Activated T-cell treated with anti-CD3 and anti-CD28 coated beads for 48 hours (primary cell): ENCODE data around the gene ZDHHC20.

Experiments
- DNase-seq: peaks from one replicate; pipeline ENCODE4 v3.0.0-alpha.2; 2020; ENCODE audit warnings: low read depth

Gene ZDHHC20

GRCh38 chr13:21361706-21362105, 97.4 kb downstream of the ZDHHC20 start:
- no peak for DNase-seq

DNA sequence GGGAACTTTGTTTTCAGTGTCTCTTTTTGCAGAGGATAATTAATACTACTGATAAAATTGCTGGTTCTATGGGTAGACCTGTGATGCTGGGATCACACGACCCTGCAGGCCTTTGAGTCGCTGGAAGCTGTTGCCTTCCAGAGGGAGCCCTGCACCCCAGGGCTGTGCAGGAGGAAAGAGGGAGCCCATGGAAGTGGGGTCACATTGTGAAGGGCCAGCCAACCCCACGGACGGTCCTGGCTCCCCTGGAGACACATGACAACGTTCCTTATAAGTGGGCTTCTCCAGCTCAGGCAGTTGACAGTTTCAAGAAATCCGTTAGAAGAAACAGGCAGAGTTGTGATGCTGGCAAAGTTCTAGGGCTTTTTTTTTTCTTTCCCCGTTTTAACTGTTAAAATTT, 98.0 kb downstream of the ZDHHC20 start:
- DNase-seq: no peak

DNA sequence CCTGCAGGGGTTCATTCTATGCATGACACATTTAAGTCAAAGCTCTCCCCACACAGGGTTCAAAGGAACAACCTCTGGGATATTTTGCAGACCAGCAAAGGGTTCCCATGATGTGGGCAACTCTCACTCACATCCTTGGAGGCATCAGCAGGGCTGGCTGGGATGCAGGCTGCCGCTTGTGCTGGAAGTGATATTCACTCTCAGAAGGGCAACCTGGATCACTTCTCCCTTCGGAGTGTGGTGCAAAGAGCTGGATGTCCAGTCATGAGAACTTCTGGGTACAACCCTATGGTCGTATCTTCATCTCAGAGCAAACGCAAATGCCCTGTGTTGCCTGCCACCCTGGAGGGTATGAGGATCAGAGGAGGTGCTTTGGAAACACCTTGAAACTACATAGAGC, 98.6 kb downstream of the ZDHHC20 start:
- no peak for DNase-seq

DNA sequence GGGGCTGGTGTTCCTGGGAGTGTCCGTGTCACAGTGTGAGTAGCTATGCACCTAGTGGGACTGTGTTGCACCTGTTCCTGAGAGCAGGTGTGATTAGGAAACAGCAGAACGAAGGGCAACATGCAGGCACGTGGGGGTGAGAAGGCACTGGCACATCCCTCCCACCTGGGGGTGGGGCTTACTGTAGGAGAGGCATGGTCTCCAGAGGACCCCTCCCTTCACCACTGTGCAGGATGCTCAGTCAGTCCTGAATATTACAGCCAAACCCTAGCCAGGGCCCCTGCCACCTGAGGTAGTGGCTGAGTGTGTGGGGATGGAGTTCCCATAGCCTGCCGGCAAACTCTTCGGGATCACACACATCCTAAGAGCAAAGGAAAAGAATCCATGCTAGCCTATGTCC, 99.2 kb downstream of the ZDHHC20 start:
- no peak for DNase-seq

GRCh38 chr13:21355304-21355703, 103.8 kb downstream of the ZDHHC20 start:
- DNase-seq: no peak

GRCh38 chr13:21354721-21355120, 104.4 kb downstream of the ZDHHC20 start:
- no peak for DNase-seq

DNA sequence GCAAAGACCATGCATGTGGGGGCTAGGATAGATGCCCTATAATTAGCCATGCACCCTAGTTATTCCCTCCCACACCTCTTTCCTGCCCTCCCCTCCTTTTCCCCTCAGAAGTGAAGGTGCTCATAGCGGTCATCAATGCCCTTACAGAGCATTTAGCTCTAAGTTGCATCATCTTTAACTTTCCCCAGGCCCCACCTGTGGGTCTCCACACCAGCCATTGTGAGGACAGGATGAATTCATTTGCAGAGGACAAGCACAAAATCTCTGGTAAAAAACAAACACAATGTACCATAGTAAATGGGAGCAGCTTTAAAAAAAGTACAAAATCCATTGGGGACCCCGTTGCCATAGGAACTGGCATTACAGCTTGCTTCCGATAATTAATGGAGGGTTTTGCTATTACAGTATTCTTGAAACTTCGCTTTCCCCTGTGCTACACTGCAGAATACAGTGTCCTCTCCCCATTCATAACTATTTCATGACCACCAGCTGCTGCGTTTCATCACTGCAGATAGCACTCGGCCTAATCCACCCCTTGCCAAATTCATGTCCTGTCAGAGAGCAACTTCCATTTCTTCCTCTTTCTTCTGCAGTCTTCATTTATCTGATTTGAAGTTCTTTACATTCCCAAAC, 110.5 kb downstream of the ZDHHC20 start:
- no peak for DNase-seq

DNA sequence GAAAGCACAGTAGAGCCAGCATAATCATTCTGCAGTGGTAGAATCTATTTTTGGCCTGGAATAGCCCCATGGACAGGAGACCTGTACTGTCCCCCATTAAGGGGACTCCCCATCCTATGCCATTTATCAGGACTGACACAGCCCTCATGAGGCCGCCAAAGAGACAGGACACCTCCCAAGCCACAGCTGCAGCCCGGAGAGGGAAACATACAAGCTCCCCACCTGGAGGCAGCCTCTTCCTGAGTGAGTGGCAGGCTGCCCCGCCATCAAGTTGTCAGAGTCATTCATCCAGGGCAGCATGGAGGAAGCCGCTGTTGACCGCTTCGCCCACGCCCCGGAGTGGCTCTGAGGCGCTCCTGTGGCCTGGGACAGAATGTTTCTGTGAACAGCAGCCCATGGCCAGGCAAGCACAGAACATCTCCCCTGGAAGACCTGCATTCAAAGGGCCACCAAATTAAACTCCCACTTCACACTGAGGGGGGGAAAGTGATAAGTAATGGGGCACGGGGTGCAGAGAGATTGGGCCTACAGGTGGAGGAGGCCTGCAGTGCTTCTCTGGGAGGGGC, 111.3 kb downstream of the ZDHHC20 start:
- DNase-seq: no peak

DNA sequence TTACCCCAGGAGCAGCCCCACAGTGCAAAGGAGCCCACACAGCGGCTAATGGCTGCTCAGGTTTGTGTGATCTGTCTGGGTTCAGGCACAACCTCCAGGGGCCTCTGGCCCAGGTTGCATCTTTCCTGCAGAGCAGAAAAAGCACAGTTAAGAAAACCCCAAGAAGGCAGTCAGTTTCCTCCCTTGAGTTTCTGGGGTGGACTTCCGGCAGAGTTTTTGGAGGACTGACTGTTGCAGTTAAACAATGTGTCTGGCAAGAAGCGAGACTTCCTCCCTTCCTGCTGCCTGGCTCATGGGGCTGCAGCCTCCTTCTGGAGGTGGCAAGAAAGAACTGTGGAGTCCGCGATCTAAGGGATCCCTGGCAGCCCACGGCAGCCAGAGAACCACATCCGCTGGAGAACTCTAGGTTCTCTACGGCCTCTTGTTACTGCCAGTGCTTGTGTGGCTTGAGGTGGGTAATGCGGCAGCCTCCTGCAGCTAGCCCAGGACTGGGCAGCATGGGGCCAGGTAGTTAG, 114.4 kb downstream of the ZDHHC20 start:
- peak; percentile 18 for DNase-seq

DNA sequence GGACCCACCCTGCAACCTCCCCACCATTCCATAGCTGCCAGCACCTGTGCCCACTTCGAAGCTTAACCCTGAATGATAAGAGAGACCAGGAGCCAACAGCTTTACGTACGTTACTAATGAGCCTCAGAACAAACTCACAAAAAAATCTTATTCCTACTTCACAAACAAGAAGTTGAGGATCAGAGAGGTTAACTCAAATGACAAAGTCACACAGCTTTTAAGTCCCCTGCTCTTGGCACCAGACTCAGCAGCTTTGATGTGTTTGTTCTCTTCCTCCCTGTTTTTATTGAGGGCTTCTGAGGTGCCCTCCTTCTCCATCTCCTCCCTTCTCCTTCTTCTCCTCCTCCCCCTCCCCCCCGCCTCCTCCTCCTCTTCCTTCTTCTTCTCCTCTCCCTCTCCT, 115.4 kb downstream of the ZDHHC20 start:
- no peak for DNase-seq

DNA sequence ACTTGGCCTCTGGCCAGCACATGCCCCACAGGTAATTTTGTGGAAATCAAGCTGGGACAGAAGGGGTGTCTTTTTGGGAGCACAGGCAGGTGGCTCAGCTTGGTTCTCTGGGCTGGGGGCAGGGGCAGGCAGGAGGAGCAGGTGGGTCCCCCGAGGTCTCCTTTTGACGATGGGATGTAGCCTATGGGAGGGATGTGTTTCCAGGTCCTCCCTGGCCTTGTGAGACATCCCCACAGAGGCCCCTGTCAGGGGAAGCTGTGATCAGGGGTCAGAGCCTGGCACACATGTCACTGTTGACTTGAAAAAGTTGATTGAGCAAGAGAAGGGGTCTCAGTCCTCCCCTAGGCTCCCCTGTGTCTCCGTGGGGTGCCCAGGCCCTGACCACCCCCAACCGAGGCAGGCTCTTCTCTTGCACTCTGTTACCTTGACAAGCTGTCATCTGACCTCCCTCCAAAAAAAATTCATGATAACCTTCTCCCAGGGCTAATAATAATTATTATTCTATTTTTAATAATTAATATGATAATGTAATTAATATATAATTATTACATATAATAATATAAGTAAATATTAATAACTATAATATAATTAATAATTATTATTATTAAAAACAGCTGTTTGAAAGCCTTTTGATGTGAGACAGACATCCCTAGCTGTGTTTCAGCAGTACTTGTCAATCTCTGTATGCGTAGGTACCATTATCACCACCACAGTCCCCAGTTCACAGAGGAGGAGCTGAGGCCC, 116.2 kb downstream of the ZDHHC20 start:
- no peak for DNase-seq

DNA sequence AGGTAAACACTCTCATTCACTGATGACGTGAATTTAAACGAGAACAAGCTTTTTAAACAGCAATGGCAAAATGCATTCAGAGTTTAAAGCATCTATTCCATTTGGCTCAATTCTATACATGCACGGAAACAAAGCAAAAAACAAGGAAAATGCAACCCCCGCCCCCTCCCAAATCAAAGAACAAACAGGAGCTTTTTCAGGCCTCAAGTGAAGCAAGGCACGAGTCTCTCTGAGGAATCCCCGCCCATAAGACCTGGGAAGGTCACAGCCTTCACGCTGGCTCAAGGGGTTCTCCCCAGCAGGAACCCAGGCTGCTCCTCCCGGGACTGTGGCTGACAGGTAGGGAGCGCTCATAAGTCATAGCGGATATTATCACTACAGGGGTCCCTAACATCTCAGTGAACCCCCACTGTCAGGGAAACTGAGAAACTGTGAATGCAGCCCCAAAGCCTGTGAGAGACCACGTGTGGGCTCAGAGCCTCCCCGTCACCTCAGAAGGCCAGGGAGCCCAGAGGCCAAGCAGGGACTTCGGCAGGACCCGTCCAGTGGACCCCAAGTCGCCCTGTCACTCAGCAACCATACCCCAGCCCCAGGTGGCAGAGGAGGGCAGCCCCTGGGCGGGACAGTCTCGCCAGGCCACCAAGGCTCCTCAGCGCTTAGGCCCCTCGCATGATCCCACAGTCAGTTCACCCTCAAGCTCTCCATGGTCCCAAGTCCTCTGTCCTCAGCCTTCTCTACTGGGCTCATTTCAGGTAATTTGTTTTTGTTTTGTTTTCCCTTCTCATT, 117.3 kb downstream of the ZDHHC20 start:
- DNase-seq: no peak

GRCh38 chr13:21338639-21339278, 120.3 kb downstream of the ZDHHC20 start:
- no peak for DNase-seq

- no peak for DNase-seq
These were observed 120.9 kb downstream of the ZDHHC20 start for GRCh38 chr13:21338156-21338555.

DNA sequence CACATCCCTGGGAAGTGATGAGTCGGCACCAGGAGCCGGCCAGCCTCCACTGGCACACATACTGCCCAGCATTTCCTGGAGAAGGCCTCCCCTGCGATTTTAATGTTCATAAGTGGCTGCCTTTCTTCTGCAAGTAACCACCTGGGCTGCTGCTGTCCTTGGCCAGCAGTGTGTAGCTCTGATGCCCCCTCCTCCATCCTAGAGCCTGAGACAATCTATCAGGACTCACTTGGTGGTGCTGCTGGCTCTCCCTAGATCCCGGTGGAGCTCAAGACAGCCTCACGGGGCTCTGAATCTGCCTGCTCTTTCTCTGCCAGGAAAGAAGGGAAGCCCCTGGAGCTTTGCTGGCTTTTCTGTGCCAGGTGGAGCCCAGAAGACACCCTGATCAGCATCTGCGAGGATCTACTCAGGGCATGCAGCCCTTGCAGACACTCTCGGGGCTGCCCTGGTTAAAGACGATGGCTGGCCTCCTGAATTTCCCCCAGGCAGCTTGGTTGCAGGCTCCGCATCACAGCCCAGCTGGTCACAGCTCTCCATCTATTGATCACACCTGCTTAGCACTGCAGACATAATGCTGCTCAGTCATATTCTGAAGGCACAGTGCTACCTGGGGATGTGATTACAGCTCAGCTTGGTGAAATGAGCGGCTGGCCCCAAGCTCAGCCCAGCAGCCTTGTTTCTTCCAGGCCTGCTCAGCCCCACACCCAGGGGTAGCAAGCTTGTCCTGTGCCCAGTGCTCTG, 122.3 kb downstream of the ZDHHC20 start:
- no peak for DNase-seq

DNA sequence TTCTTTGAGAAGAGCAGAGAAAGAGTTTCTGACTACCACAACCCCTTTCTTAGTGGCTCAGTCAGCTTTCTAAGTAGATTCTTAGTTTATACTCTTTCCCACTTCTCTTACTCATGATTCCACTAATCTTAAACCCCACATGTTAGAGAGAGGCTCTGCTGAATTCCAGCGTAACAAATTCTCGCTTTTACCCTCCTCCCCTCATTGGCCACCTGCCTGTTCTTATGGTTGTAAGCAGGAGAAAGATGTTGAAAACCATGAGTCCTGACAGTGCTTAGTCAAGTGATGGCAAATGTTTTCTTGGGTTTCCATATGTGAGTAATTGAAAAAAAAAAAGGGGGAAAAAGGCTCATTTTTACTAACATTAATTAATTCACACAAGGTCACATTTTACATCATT, 125.9 kb downstream of the ZDHHC20 start:
- DNase-seq: no peak

DNA sequence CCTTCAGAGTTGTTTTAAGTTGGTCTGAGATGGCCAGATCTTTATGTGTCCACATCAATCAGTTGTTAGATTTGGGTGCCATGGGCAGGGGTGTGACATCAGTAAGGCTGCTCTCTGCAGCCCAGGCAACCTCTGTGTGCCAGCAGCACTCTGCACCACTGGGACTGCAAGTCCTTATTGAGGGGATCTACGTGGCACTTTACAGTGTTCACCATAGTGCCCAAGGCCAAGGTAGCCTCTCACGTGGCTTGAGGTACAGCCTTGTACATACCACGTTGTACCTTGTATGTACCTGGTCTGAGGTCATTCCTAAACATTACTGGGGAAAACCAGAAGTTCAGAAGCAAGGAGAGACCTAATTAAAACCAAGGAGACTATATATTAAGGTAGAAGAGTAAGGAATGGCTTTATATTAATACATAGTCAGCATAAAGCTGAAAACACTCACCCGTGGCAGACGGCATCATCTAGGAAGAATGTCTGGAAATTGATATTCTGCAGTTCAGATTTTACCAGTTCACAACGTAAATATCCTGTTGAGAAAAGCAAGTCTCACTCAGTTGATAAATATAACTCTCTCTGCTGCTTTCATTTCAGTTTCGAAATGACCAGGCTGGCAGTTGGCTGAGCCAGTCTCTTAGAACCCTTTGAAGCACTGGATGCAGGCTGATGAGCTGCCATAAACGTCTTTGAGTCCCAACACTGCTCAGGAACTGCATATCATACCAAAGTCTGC, 128.8 kb downstream of the ZDHHC20 start:
- DNase-seq: no peak

DNA sequence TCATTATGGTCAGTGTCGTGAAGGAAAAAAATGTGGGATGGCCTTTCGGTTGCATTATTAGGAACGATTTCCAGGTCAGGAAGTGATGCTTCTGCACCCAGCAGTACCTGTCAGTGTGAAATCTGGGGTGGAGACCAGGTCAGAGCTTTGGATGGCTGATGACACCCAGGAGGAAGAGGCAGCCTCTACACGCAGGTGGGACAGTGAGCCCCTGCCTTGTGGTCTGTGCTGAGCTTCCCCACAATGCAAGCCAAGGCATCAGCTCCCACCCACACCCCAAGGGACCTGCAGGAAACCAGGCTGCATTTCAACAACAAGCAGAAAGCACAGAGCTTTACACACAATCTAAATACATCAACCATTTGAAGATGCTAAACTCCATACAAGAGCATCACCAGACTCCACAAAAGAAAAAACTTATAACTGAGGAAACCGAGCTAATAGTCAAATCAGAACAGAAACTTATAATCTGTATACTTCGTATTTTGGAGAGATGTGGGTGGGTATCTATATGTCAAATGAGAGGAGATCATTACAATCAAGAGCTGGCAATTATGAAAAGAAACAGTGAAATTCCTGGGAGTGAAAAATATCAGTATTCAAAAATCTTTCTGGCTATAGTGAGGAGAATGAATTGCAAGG, 130.1 kb downstream of the ZDHHC20 start:
- DNase-seq: no peak

- no peak for DNase-seq
These were observed 130.9 kb downstream of the ZDHHC20 start for GRCh38 chr13:21328201-21328600.
